Left lung (tissue), 10 donors: ENCODE results near the gene NET1. TPM values are rescaled to one million over a fixed set of nuclear protein-coding genes. Genes with fewer than 3 reads are reported as not detected.

Experiments used
- ATAC-seq: fragments of 200-7000 bp; cut with Tn5 transposase; one replicate; pipeline ENCODE4 v1.9.1; 2020; ENCODE audit warnings: moderate library complexity
- DNase-seq, 4 donors: peaks; one replicate each; pipeline ENCODE4 v3.0.0-alpha.2; 2013 to 2020
- H3K27ac ChIP-seq, 2 donors: fragments of 200-600 bp; sonication (generic) in 1 of 2; one replicate each; pipeline versions ENCODE4 v1.5.0 to v1.8.0; 2020 to 2021
- H3K27me3 ChIP-seq, 2 donors: fragments of 200-600 bp; sonication (generic) in 1 of 2; one replicate each; pipeline versions ENCODE4 v1.5.0 to v1.8.0; 2020 to 2021
- H3K36me3 ChIP-seq, 2 donors: fragments of 200-600 bp; sonication (generic) in 1 of 2; one replicate each; pipeline versions ENCODE4 v1.5.0 to v1.8.0; 2020 to 2021
- H3K4me1 ChIP-seq, 2 donors: fragments of 200-600 bp; one replicate each; pipeline ENCODE4 v1.8.0; 2021
- H3K4me3 ChIP-seq, 2 donors: fragments of 200-600 bp; sonication (generic) in 1 of 2; one replicate each; pipeline versions ENCODE4 v1.5.0 to v1.8.0; 2020 to 2021; ENCODE audit warnings: mild to moderate bottlenecking in 1 of 2
- H3K9me3 ChIP-seq, 2 donors: fragments of 200-600 bp; sonication (generic) in 1 of 2; one replicate each; pipeline versions ENCODE4 v1.5.0 to v1.8.0; 2020 to 2021
- CTCF ChIP-seq, 2 donors: fragments of 200-600 bp; sonication (generic) in 1 of 2; IDR thresholded peaks; one replicate each; pipeline versions ENCODE4 v1.5.0 to v1.8.0; 2021; ENCODE audit warnings: antibody characterized with exemption in 2 of 2
- intact Hi-C, 2 donors: fragments of 100-400 bp; cut with DNase I; formaldehyde crosslinking; loops; one replicate each; pipeline versions ENCODE4 v1.11.2 to v1.14.2; 2022
- polyA plus RNA-seq, 6 donors: library from polyadenylated mRNA; unstranded; fragments of 120-200 nt; gene quantifications; one replicate each; pipeline ENCODE4 v1.2.1, GENCODE V29; 2013; ENCODE audit not compliant: insufficient read length in 6 of 6
- total RNA-seq, 2 donors: library from RNA; stranded (reverse); fragmentation: NEBNext Ultra II Directional; extraction: Animal tissue kit (Norgen Biotek cat#: 25700); gene quantifications; one replicate each; pipeline ENCODE4 v1.2.1, GENCODE V29; 2021
- donor health status: DM: no; HTN: yes; CAD: no.
- donor health status: DM: no; HTN: no; CAD: no.

The NET1 gene
- total and polyA plus RNA-seq, 8 donors = 36.3 to 221 (median 154) TPM

GRCh38 chr10:5458949-5459747, 46.8 kb downstream of the NET1 start:
- H3K36me3 ChIP-seq = peaks cover 10 to 46% of the 10 kb centered on the region in 2 donors
- H3K9me3 ChIP-seq = no peaks in the 10 kb centered on the region
- intact Hi-C loops = no loop called here
- ATAC-seq (no peak), DNase-seq (no peak)
- no peak overlapping the region for H3K27ac ChIP-seq
- peaks cover 0 to 7% of the 10 kb centered on the region in 2 donors for H3K4me1 ChIP-seq
- TF ChIP-seq CTCF (IDR thresholded peaks at IDR 0.05) = no peak
- no peak overlapping the region for H3K4me3 ChIP-seq
- no peaks in the 10 kb centered on the region for H3K27me3 ChIP-seq

- intact Hi-C loops = no loop called here
- ATAC-seq (no peak), DNase-seq (no peak)
- Histone ChIP-seq H3K9me3 (no peaks in the 10 kb centered on the region), H3K27ac (no peak overlapping the region), H3K4me3 (no peak overlapping the region), H3K36me3 (peaks cover 0 to 33% of the 10 kb centered on the region in 2 donors), H3K27me3 (no peaks in the 10 kb centered on the region), H3K4me1 (peaks cover 0 to 7% of the 10 kb centered on the region in 2 donors)
- no peak for TF ChIP-seq CTCF (IDR thresholded peaks at IDR 0.05)
Observed at GRCh38 chr10:5460468-5461202, 48.3 kb downstream of the NET1 start.

DNA sequence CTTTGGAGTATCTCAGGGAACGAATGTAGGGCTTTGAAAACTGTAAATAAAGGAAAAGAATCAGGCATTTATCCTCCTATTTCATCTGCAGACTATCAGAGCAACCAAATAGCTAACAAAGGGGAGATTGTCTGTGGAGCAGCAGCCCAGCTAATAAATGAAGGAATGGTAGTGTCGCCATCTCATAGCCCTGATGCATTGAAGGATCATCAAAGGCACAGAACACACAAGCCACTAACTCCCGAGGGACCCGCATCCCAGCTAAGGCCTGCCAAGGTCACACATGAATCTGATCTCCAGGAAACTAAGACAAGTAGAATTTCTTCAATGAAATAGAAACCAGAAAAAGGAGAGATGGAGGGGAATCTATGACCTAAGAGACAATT, 48.8 kb downstream of the NET1 start:
- H3K36me3 ChIP-seq = peaks cover 0 to 27% of the 10 kb centered on the region in 2 donors
- DNase-seq (no peak), ATAC-seq (no peak)
- no peak overlapping the region for H3K27ac ChIP-seq
- H3K4me3 ChIP-seq = no peak overlapping the region
- no peaks in the 10 kb centered on the region for H3K27me3 ChIP-seq
- intact Hi-C loops = no loop called here
- peaks cover 0 to 10% of the 10 kb centered on the region in 2 donors for H3K4me1 ChIP-seq
- no peaks in the 10 kb centered on the region for H3K9me3 ChIP-seq
- TF ChIP-seq CTCF (IDR thresholded peaks at IDR 0.05) = no peak

- H3K36me3 ChIP-seq = peaks cover 0 to 18% of the 10 kb centered on the region in 2 donors
- peaks cover 0 to 13% of the 10 kb centered on the region in 2 donors for H3K4me1 ChIP-seq
- TF ChIP-seq CTCF (IDR thresholded peaks at IDR 0.05) = no peak
- H3K27ac ChIP-seq = peak overlapping the region in 1 of 2 donors; percentile 13
- intact Hi-C loops = no loop called here
- ATAC-seq (no peak), DNase-seq (no peak)
- H3K4me3 ChIP-seq = no peak overlapping the region
- H3K27me3 ChIP-seq = no peaks in the 10 kb centered on the region
- no peaks in the 10 kb centered on the region for H3K9me3 ChIP-seq
Observed at GRCh38 chr10:5461914-5462840, 49.8 kb downstream of the NET1 start.
